Neuronal stem cell (in vitro differentiated cells): ENCODE data around the gene SLC13A4.
"Not testable (repeated sequence)": the region's sequence is repeated elsewhere in the genome, so short reads cannot be mapped to it uniquely, and the experiment has no call there.

Experiments used
- DNase-seq: peaks from one replicate; pipeline ENCODE4 v3.0.0-alpha.2; 2013; ENCODE audit warnings: low spot score
- H2AFZ ChIP-seq: one replicate; pipeline ENCODE4 v1.6.1; 2013; ENCODE audit warnings: mild to moderate bottlenecking, low read length, inconsistent platforms
- H2AK5ac ChIP-seq: 2 replicates; pipeline ENCODE4 v1.6.1; 2013; ENCODE audit warnings: low read depth, mild to moderate bottlenecking, inconsistent platforms, low read length, moderate library complexity, mixed read lengths
- H2BK120ac ChIP-seq: 2 replicates; pipeline ENCODE4 v1.6.1; 2013; ENCODE audit warnings: low read depth, mild to moderate bottlenecking, inconsistent platforms, low read length, moderate library complexity, mixed read lengths
- H2BK12ac ChIP-seq: one replicate; pipeline ENCODE4 v1.6.1; 2013; ENCODE audit warnings: low read length, inconsistent platforms
- H2BK15ac ChIP-seq: 2 replicates; pipeline ENCODE4 v1.6.1; 2013; ENCODE audit warnings: mild to moderate bottlenecking, low read length, inconsistent platforms, mixed read lengths
- H2BK5ac ChIP-seq: one replicate; pipeline ENCODE4 v1.6.1; 2013; ENCODE audit warnings: inconsistent platforms, mild to moderate bottlenecking, low read length, moderate library complexity
- H3K14ac ChIP-seq: one replicate; pipeline ENCODE4 v1.6.1; 2013; ENCODE audit warnings: low read length, inconsistent platforms
- H3K18ac ChIP-seq: 2 replicates; pipeline ENCODE4 v1.6.1; 2013; ENCODE audit warnings: low read length, inconsistent platforms
- H3K23ac ChIP-seq: 2 replicates; pipeline ENCODE4 v1.6.1; 2013; ENCODE audit warnings: low read depth, mild to moderate bottlenecking, mixed read lengths, low read length, inconsistent platforms; ENCODE audit not compliant: poor library complexity
- H3K27ac ChIP-seq: replicated peaks from 3 replicates; pipeline ENCODE4 v1.5.1; 2013; ENCODE audit warnings: low read length, inconsistent platforms
- H3K27me3 ChIP-seq, 3 experiments: 2 replicates each; pipeline ENCODE4 v1.6.1; 2013; ENCODE audit warnings: low read length in 3 of 3, mild to moderate bottlenecking in 2 of 3, inconsistent platforms in 1 of 3, low read depth in 1 of 3, mixed read lengths in 1 of 3, moderate library complexity in 1 of 3; ENCODE audit not compliant: control insufficient read depth in 3 of 3, insufficient read depth in 3 of 3
- H3K36me3 ChIP-seq, 2 donors: replicated peaks in 1 of 2; 2 replicates each; pipeline ENCODE4 v1.6.1; 2013; ENCODE audit warnings: low read length in 2 of 2; ENCODE audit not compliant: control insufficient read depth in 2 of 2, insufficient read depth in 2 of 2
- H3K4ac ChIP-seq: 2 replicates; pipeline ENCODE4 v1.6.1; 2013; ENCODE audit warnings: inconsistent platforms, mild to moderate bottlenecking, low read length, moderate library complexity
- H3K4me1 ChIP-seq, 2 donors: 1 replicate in 1 of 2; 2 replicates in 1 of 2; pipeline ENCODE4 v1.6.1; 2013; ENCODE audit warnings: low read length in 2 of 2, low read depth in 1 of 2; ENCODE audit not compliant: control insufficient read depth in 2 of 2, insufficient read depth in 1 of 2
- H3K4me2 ChIP-seq: one replicate; pipeline ENCODE4 v1.6.1; 2013; ENCODE audit warnings: mild to moderate bottlenecking, low read length, inconsistent platforms; ENCODE audit not compliant: insufficient read depth, poor library complexity, severe bottlenecking
- H3K4me3 ChIP-seq, 2 donors: 2 replicates each; pipeline ENCODE4 v1.5.1; 2013; ENCODE audit warnings: low read length in 2 of 2, mild to moderate bottlenecking in 2 of 2, inconsistent platforms in 1 of 2, moderate library complexity in 1 of 2
- H3K79me1 ChIP-seq: one replicate; pipeline ENCODE4 v1.6.1; 2013; ENCODE audit warnings: low read depth, mild to moderate bottlenecking, inconsistent platforms, low read length, moderate library complexity
- H3K9ac ChIP-seq: one replicate; pipeline ENCODE4 v1.6.1; 2013; ENCODE audit warnings: mild to moderate bottlenecking, low read depth, low read length, inconsistent platforms; ENCODE audit not compliant: poor library complexity
- H3K9me3 ChIP-seq, 2 donors: replicated peaks in 1 of 2; 2 replicates each; pipeline versions ENCODE3 to v1.6.1; 2013; ENCODE audit warnings: low read length in 2 of 2, mild to moderate bottlenecking in 2 of 2, inconsistent platforms in 1 of 2, low read depth in 1 of 2, mixed read lengths in 1 of 2, moderate library complexity in 1 of 2; ENCODE audit not compliant: control insufficient read depth in 2 of 2, insufficient read depth in 1 of 2
- H4K8ac ChIP-seq: one replicate; pipeline ENCODE4 v1.6.1; 2013; ENCODE audit warnings: low read depth, mild to moderate bottlenecking, inconsistent platforms, low read length, moderate library complexity
- H4K91ac ChIP-seq: one replicate; pipeline ENCODE4 v1.6.1; 2013; ENCODE audit warnings: low read length, low read depth, mild to moderate bottlenecking, inconsistent platforms; ENCODE audit not compliant: poor library complexity
- WGBS, 2 donors: extraction: QIAGEN DNeasy Blood & Tissue Kit; methylation state at CpG; one replicate each; pipeline ENCODE4 v1.1.7; 2013; ENCODE audit warnings: missing lambda C conversion rate in 2 of 2, mixed read lengths in 1 of 2; ENCODE audit not compliant: insufficient read length in 2 of 2, insufficient replicate concordance in 1 of 2; ENCODE audit errors: extremely low coverage in 2 of 2; 5-methylcytosine and 5-hydroxymethylcytosine counted together

Gene SLC13A4

GRCh38 chr7:135692606-135693005 is 35.4 kb downstream of the SLC13A4 start:
- H3K36me3 ChIP-seq: peaks cover 2 to 32% of the 10 kb centered on the region in 2 donors
- H2BK12ac ChIP-seq, H3K27ac ChIP-seq, H2BK15ac ChIP-seq, H3K4me1 ChIP-seq, H3K9me3 ChIP-seq, H2AFZ ChIP-seq, H3K79me1 ChIP-seq, H4K91ac ChIP-seq, H2BK5ac ChIP-seq, H2BK120ac ChIP-seq, H3K23ac ChIP-seq, H3K9ac ChIP-seq, H3K18ac ChIP-seq, H3K4me2 ChIP-seq, H3K4me3 ChIP-seq, H3K4ac ChIP-seq, H4K8ac ChIP-seq, DNase-seq, H3K27me3 ChIP-seq, H2AK5ac ChIP-seq, H3K14ac ChIP-seq: not testable (repeated sequence)
- WGBS, 2 donors: no CpG with 5 or more reads among the region's 7 CpGs

- no peak overlapping the region for H2BK5ac ChIP-seq
- peaks cover 0 to 4% of the 10 kb centered on the region in 2 donors for H3K4me1 ChIP-seq
- no peaks in the 10 kb centered on the region for H3K79me1 ChIP-seq
- H3K27me3 ChIP-seq: no peaks in the 10 kb centered on the region
- no peak overlapping the region for H4K8ac ChIP-seq
- no peak overlapping the region for H3K18ac ChIP-seq
- DNase-seq: no peak
- H3K4ac ChIP-seq: no peak overlapping the region
- H3K4me3 ChIP-seq: no peak overlapping the region
- no peak overlapping the region for H2AFZ ChIP-seq
- H3K27ac ChIP-seq: no peak overlapping the region
- H3K9ac ChIP-seq: no peak overlapping the region
- no peak overlapping the region for H3K23ac ChIP-seq
- WGBS, 2 donors: no CpG with 5 or more reads among the region's 3 CpGs
- H3K14ac ChIP-seq: no peak overlapping the region
- H4K91ac ChIP-seq: no peak overlapping the region
- H2BK15ac ChIP-seq: no peak overlapping the region
- no peak overlapping the region for H2AK5ac ChIP-seq
- H2BK12ac ChIP-seq: no peak overlapping the region
- peaks cover 2 to 34% of the 10 kb centered on the region in 2 donors for H3K36me3 ChIP-seq
- no peaks in the 10 kb centered on the region for H3K9me3 ChIP-seq
- no peak overlapping the region for H2BK120ac ChIP-seq
- no peak overlapping the region for H3K4me2 ChIP-seq
Measured at GRCh38 chr7:135692055-135692454, 35.9 kb downstream of the SLC13A4 start.

GRCh38 chr7:135690566-135690965 is 37.4 kb downstream of the SLC13A4 start:
- Histone ChIP-seq H2BK15ac (no peak overlapping the region), H3K79me1 (no peaks in the 10 kb centered on the region), H3K23ac (no peak overlapping the region), H3K4me2 (no peak overlapping the region), H3K14ac (no peak overlapping the region), H2BK12ac (no peak overlapping the region), H3K27ac (no peak overlapping the region), H2AK5ac (no peak overlapping the region), H2AFZ (no peak overlapping the region), H3K18ac (no peak overlapping the region), H4K8ac (no peak overlapping the region), H2BK5ac (no peak overlapping the region), H3K36me3 (peaks cover 2 to 35% of the 10 kb centered on the region in 2 donors), H2BK120ac (no peak overlapping the region), H3K4me1 (peaks cover 0 to 1% of the 10 kb centered on the region in 2 donors), H3K4me3 (no peak overlapping the region), H4K91ac (no peak overlapping the region), H3K27me3 (no peaks in the 10 kb centered on the region), H3K9ac (no peak overlapping the region), H3K4ac (no peak overlapping the region), H3K9me3 (no peaks in the 10 kb centered on the region)
- DNase-seq: no peak
- WGBS, 2 donors: no CpG with 5 or more reads among the region's 3 CpGs

GRCh38 chr7:135687466-135687865 is 40.5 kb downstream of the SLC13A4 start:
- Histone ChIP-seq H3K9ac (no peak overlapping the region), H3K79me1 (peaks cover 4% of the 10 kb centered on the region), H3K18ac (no peak overlapping the region), H2BK5ac (no peak overlapping the region), H4K8ac (no peak overlapping the region), H4K91ac (no peak overlapping the region), H2BK15ac (no peak overlapping the region), H3K14ac (no peak overlapping the region), H3K9me3 (no peaks in the 10 kb centered on the region), H3K23ac (no peak overlapping the region), H3K4me3 (no peak overlapping the region), H3K4me1 (peaks cover 0 to 1% of the 10 kb centered on the region in 2 donors), H3K4me2 (no peak overlapping the region), H2AFZ (no peak overlapping the region), H2BK12ac (no peak overlapping the region), H3K27me3 (no peaks in the 10 kb centered on the region), H3K36me3 (peaks cover 5 to 44% of the 10 kb centered on the region in 2 donors), H3K27ac (no peak overlapping the region), H2AK5ac (no peak overlapping the region), H3K4ac (no peak overlapping the region), H2BK120ac (no peak overlapping the region)
- DNase-seq: no peak
- no CpG with 5 or more reads among the region's 1 CpG for WGBS, 2 donors
